GM21526 (cell line): ENCODE results near the gene SEZ6.

Experiments used
- ATAC-seq: cut with Tn5 transposase; IDR thresholded peaks from one replicate; pipeline ENCODE4 v1.9.1; 2021; ENCODE audit warnings: moderate library complexity; ENCODE audit not compliant: unreplicated experiment, low FRiP score

The SEZ6 gene

DNA sequence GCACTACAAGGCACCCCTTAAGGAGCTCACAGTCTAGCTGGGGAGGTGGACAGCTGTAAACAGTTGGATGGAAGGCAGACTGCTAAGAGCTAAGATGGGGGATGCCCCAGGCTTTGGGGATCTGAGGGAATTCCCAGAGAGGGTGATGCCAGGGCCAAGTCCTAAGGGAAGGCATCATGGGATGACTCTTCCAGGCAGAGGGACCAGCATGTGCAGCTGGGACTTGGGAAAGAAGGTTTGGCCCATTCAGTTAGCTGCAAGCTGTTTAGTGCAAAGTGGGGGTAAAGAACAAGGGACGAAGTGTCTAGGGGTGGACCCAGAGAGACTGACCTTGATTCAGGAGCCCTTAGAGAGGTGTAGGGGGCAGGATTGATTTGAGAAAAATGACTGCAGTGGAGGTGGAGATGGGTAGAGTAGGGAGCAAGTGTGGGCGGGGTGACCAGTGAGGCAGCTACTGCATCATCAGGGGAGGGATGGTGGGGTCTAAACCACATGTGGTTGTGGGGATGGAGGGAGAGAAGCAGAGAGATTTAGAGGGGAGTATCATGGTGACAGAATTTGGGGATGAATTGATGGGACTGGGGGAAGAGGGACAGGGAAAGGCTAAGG, 27.4 kb downstream of the SEZ6 start:
- no peak for ATAC-seq

DNA sequence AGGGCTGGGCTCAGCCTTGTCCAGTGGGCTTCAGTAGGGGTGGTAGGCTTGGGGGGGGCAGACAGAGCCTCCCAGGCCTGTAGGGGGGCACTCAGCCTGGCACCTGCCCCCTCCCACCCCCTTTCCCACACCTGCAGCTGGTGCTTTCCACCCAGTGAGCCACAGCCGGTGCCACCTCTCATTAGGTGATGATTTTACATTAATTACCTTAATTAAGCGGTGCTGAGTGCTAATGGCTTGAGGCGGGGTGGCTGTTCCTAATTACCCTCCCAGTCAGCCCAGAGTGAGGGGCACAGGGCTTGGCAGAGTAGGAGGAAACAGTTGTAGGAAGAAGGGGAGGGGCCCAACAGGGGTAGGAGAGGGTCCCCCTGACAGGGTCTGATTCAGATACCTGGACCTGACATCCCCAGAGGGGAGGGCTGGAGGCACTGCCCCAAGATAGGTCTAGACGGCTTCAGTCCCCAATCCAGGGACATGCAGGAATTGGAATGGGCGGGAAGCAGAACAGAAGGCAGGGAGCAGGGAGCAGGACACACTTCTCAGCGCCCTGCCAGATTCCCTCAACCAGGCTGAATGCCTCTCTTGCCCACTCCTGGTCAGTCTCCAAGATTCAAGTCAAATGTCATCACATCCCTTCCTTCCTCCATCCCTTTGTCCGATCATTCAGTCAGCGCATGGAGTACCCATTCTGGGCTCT, 28.0 kb downstream of the SEZ6 start:
- no peak for ATAC-seq

DNA sequence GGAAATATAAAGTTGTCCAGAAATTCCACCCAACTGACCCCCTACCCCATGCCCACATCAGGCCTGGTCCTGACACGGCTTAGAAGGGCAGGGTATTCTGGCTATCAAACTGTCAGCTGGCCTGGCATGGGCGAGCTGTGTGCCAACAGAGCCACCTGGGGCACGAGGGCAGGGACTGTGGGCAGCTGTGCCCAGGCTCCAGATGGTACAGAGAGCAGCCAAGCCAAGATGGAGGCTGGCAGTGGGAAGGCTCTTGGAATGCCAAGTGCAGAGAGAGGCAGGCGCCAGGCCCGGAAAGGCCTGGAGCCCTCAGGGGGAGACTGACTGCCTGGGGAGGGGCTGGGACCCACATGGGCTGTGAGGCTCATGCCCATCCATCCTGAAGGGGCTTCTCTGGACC, 30.2 kb downstream of the SEZ6 start:
- ATAC-seq: no peak

DNA sequence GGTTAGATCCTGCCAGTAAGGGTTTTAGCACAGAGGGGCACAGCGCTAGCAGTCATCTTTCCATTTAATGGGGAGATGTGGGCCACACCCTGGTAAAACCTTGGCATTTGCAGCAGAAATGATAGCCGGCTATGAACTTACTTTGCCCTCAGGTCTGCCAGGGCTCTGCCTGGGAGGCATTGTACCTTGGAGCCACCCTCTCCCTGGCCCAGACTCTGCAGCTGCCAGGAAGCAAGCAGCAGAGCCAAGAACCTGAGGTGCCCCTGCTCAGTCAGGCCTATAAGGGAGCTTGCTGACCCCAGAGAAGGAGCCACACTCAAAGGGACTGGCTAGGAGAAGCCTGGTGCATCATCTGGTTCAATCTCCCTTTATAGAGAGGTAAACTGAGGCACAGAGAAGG, 30.8 kb downstream of the SEZ6 start:
- ATAC-seq: no peak

DNA sequence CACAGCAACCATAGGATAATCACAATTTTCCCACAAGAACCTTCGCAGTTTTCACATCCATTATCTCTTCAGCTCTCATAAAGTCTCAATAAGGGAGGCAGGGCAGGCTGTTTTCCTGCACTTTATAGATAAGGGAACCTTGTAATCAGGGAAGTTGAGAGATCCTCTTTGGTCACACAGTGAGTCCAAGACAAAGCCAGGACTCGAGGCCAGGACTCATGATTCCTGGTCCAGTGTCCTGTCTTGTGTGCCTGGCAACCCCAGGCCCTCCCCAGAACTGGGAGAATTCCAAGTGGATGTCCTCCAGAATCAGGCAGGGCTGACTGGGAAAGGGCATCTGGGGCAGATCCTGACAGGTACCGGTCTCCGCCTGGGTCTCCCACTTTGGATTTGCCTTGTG, 31.4 kb downstream of the SEZ6 start:
- no peak for ATAC-seq

DNA sequence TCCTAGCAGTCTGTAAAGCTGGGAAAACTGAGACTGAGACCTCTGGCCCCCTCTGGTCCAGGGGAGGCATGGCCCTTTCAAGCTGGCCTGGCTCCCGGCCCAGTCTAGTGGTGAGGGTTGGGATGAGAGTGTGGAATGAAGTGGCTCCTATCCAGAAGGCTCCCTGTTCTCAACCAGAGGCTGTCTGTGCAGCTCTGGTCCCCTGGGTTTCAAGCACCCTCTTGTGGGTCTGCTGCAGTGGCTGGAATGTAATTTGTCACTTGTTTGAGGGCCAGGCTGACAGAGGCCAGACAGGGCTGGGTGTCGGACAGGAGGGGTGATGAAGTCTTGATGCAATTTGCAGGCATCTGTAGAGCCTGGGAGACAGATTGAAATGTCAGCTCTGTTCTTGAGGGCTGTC, 32.4 kb downstream of the SEZ6 start:
- no peak for ATAC-seq

DNA sequence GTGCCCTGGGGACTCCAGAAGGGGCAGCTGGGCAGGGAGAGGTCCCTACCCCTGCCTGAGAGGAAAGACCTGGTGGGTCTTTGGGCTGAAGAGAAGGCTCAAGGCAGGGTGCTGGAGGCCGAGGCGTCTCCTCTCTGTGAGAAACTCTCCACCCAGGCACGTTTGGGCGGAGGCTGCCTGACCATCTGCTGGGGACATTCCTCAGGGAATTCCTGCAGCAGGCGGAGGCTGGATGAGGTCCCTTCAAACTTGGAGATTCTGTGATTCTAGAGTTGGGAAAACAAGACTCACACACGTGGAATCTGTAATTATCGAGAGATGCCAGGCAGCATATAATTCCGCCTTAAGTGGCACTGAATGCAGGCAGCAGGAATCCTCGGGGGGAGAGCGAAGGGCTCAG, 33.4 kb downstream of the SEZ6 start:
- no peak for ATAC-seq

DNA sequence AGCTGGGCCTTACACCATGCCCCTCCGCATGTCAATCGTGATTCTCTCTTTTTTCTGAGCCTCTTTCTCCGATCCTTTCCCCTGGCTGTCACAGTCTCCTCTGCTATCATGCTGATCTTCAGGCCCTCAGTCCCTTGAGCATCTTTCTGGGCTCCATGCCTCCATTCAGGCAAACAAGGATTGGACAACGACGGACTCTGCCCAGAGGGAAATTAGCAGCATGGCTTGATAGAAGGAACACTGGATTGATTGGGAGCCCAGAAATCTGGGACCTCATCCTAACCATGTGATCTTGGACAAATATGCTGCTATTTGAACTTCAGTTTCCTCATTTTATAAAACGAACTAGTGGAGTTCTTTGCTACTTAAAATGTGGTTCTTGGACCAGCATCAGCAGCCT, 35.0 kb downstream of the SEZ6 start:
- ATAC-seq: no peak

DNA sequence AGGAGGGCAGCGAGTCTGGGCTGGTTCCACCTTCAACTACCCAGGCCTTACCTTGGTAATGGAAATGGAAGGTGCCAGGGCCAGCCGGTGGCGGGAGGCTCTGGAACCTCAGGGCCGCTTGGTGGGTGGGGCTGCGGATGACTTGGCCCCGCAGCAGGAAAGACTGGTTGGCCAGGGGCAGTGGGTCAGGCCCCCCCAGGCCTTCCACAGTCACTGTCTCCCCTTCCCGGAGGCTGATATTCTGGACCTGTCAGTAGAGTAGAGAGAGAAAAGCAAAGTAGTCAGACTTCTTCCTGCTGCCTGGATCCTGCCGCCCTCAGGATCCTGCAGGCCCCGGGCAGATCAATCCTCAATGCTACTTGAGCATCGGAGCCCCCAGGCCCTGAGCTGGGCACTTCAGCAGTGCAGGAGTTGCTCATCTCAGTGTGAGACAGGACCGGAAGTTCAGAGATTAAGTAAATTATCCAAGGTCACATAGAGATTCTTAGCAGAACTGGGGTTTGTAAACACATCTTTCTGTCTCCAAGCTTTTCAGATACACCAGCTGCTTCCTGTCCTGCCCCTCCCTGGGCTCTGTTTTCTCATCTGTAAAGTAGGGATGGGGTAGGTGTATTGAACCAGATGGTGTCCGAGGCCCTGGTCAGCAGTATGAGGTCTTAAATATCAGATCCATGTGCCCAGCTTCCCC, 36.0 kb downstream of the SEZ6 start:
- ATAC-seq: no peak

DNA sequence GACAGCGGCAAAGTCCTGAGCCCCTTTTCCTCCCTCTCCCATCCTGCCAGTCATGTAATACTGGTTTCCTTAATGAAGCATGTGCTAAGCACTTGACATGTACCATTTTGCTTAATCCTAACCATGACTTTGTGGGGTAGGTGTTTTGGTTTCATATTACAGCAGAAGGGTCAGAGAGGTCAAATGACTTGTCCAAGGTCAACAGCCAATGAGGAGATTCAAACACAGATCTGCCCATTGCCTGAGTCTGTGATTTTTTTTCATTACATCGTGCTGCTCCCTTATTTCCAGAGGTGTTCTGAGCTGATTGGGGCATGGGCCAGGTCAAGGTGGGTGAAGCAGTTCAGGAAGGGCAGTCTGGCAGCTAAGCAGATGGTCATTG, 36.9 kb downstream of the SEZ6 start:
- no peak for ATAC-seq

DNA sequence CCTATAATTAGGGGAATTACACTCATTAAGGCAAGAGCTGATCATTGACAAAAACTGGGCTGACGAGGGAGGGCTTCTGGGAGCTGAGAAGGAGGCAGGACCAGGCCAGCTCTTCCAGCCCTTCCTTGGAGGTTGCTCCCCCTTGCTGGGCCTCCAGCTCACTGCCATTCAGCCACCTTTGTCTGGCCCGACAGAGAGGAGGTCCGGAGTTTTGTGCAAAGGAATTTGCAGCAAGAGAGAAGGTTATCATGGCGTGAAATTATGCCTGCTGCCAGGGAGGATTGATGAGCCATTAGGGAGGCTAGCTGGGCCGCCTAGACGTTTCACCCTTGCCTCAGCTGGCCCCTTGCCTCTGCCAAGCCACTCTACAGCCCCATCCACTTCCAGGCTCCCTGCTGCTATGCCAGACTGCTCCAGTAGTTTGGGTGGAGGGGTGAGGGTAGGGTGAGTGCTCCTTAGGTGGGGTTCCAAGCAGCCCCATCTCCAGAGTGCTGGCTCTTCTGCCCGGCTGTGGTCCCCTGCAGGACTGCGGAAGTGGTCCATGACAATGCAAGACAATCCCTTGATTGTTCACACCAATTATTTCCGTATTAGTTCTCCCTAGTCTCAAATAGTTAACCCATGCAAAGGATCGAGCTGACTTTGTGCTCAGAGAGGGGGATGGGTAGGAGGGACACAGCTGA, 37.5 kb downstream of the SEZ6 start:
- no peak for ATAC-seq

DNA sequence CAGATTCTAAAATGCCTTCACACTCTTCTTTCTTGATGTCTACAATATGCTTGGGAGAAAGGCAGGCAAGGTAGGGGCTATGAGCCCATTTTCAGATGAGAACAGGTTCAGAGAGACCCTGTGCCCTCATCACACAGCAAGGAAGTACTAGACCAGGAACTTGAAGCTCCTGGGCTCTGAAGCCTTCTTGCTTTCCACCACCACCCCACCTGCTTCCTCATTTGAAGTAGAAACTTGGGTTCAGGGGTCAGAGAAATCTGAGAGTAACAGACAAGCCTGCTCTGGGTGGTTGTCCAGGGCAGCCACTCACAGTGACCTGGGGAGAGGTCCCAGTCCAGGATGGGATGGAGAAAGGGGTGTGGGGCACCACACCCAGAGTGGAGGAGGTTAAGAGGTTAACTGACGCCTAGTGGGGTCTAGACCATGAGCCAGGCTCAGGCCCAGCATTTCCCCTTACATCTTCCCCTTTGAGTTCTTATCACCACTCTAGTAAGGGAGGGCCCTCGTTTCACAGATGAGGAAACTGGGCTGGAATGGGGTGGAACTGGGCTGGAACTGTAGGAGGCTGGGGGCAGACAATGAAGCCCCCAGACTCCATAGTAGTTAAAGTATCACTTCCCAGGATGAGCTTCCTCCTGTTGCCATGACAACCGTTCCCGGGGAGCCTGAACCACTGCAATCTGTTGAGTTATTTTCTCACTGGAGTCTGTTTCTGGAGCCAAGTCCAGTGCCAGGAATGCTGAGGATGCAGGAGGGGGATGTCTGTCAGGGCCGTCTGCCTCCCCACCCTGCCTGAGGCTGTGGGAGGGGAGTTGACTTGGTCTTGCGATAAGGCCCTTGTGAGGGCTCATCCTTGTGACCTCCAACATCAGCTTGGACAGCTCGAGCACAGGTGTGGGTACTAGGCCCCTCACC, 38.4 kb downstream of the SEZ6 start:
- ATAC-seq: no peak

DNA sequence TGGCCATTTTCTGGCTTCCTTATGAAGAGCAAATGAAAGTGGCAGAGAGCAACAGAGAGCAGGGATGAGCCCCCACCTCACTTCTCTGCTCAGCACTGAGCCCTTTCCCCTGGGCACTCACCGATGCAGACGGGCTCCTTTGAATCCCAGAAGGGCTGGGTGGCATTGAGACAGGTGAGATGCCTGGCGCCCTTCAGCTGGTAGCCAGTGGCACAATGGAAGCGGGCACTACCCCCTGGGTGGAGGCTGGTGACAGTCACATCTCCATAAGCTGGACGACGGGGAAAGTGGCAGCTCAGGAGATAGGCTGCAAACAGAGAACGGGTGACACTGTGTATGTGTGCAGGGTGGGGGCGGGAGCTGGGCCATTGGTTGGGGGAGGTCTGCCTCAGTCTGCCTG, 42.0 kb downstream of the SEZ6 start:
- no peak for ATAC-seq

DNA sequence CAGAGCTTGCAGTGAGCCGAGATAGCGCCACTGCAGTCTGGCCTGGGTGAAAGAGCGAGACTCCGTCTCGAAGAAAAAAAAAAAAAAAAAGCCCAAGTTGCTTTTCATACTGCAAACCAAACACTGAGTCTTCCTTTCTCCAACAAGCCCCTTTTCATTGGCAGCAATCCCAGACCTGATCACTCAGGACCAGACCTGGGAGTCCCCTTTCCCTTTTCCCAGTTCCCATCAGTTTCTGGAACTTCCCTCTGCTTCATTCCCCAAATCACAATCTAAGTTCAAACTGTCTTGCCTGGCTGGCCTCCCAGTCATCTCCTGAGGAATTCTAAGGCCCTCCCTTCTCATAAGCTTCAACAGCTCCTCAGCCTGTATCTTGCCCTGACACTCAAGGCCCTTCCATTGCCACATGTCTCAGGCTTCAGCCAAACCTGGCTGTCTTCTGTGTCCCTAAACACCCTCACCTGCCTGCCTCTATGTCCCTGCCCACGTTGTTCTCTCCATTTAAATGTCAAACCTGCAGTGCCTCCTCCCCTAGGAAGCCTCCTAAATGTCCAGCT, 42.7 kb downstream of the SEZ6 start:
- no peak for ATAC-seq

DNA sequence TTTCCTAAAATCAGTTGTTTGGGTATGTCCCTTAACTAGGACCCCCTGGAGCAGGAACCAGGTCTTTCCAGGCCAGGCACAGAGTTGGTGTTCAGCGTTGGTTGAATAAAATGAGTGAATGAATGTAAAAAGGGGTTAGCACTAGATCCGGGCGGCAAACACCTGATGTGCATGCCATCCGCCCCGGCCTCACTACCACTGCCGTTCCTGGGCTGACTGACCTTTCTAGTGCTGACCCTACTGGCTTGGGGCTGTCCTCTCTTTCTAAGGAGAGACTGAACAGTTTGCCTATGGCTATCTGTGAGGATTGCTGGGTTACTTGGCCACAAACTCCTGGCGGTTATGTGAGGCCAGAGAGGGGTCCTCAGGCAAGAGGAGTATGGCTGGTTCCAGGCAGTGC, 44.4 kb downstream of the SEZ6 start:
- ATAC-seq: no peak

DNA sequence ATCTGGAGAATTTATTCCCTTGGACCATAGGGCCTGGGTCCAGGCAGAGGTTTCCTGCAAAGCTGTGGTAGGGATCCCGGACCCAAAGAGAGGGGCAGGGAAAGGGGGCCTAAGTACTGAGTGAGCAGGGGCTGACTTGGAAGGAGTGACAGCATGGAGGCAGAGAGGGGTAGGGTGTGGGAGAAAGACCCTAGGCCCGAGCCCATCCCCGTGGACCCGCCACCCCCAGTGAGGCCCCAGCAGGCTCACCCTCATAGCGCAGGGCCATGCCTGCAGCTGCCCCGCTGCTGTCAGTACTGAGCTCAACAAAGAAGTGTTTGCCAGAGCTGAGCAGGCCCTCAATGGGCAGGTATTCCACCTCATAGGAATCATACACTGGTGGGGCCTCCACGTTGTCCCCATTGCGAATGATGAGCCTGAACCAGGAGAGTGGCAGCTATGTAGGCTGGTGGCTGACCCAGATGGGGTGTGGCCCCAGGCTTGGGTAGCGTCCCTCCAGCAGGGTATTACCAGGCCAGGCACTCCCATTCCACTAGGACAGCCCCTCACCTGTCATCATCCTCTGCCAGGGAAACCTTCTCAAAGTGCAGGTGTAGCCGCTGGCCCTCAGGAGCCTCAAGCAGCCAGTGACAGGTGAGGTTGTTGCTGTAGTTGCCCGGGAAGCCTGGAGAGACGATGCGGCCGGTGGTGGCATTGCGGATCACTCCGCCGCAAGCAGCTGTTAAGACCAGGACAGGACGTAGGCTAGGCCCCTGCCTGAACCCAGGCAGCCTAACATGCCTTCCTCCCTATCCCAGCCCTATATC, 45.4 kb downstream of the SEZ6 start:
- no peak for ATAC-seq

DNA sequence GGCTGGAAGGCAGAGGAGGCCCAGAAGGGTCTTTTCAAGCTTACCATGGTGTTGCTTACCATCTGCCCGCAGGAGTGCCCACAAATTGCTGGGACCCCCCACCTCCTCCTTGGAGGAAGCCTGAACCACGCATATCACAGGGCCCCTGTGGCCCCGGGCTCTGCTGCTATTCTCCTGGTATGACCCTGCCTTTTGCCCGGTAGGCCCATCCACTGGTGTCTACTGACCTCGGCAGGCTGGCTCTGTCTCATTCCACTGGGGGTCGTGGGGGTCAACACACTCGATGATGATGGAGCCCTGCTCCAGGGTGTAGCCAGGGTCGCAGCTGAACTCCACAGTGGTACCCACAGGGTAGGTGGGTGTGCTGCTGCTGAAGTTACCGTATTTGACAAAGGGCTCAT, 46.4 kb downstream of the SEZ6 start:
- ATAC-seq: no peak

DNA sequence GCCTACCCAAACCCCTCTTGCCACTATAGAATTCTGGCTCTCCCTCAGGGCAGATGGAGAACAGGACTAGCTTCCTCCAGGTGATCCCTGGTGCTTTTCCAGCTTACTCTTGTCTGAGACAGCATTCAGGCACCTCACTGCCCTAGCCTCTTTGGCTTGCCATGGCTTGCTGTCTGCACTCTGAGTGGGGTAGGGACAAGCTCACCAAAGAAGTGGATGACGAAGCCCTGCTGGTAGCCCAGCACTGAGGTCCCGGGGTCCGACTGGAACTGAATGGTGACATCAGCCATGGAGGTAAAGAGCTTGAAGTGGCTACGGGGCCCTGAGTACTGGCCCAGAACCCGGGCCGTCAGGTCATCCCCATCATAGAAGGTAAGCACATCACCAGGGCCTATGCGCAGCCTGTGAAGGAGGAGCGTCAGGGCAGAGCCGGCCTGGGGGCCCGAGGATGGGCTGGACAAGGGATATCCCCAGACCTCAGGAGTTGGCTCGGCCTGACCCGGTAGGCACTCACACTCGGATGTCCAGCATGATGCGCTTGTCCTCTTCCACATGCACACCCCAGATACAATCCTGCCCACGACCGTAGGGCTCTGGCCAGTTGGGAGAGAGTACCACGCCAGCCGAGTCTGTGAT, 46.9 kb downstream of the SEZ6 start:
- no peak for ATAC-seq

DNA sequence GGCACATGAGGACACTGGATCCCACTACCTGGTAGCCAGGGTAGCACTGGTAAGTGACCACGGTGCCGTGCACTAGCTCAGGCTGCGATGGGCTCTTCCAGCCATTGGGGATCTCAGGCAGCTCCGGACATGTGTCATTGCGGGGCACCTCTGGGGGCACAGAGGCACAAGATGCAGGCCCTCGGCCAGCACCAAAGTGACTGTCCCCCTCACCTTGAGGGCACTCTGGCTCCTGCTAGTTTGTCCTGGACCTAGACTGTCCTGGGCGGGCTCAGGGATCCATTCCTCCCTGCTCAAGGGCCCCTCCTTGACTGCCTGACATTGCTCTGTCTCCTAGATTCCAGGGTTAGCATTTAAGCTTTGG, 47.9 kb downstream of the SEZ6 start:
- no peak for ATAC-seq
